Liver (tissue), 3 donors: ENCODE results near the gene MBP.

Source experiments
- GABPA ChIP-seq, 2 donors: IDR thresholded peaks in 1 of 2; conservative IDR thresholded peaks in 1 of 2; 2 replicates each; pipeline ENCODE4 v1.6.1; 2016; ENCODE audit warnings: antibody characterized with exemption in 2 of 2, mild to moderate bottlenecking in 1 of 2, moderate library complexity in 1 of 2
- HNF4A ChIP-seq, 2 donors: conservative IDR thresholded peaks; 2 replicates each; pipeline ENCODE4 v1.6.1; 2016; ENCODE audit warnings: antibody characterized with exemption in 2 of 2, mild to moderate bottlenecking in 2 of 2
- HNF4G ChIP-seq: IDR thresholded peaks from 2 replicates; pipeline ENCODE4 v1.6.1; 2016; ENCODE audit warnings: antibody characterized with exemption
- JUND ChIP-seq, 2 donors: IDR thresholded peaks; 2 replicates each; pipeline ENCODE4 v1.6.1; 2016; ENCODE audit warnings: antibody characterized with exemption in 2 of 2
- RAD21 ChIP-seq, 2 donors: IDR thresholded peaks; 2 replicates each; pipeline ENCODE4 v1.6.1; 2016; ENCODE audit warnings: antibody characterized with exemption in 2 of 2, mild to moderate bottlenecking in 2 of 2
- SP1 ChIP-seq: IDR thresholded peaks from 2 replicates; pipeline ENCODE4 v1.6.1; 2018; ENCODE audit warnings: antibody characterized with exemption, mild to moderate bottlenecking
- TAF1 ChIP-seq: conservative IDR thresholded peaks from 2 replicates; pipeline ENCODE4 v1.6.1; 2016; ENCODE audit warnings: antibody characterized with exemption, mild to moderate bottlenecking
- YY1 ChIP-seq: IDR thresholded peaks from 2 replicates; pipeline ENCODE4 v1.6.1; 2016; ENCODE audit warnings: antibody characterized with exemption, mild to moderate bottlenecking
- TF ChIP-seq, protein P1 (sequence below): fragments of 150-350 bp; IDR thresholded peaks from 2 replicates; pipeline ENCODE4 v1.5.1; 2017; ENCODE audit warnings: improper control_type of control experiment, low read depth, low read length; ENCODE audit not compliant: missing input control
- TF ChIP-seq, protein P2 (sequence below): IDR thresholded peaks from 2 replicates; pipeline ENCODE4 v1.6.1; 2016; ENCODE audit warnings: antibody characterized with exemption
- TF ChIP-seq, protein P3 (sequence below): IDR thresholded peaks from 2 replicates; pipeline ENCODE4 v1.6.1; 2016; ENCODE audit warnings: antibody characterized with exemption
- TF ChIP-seq, protein P4 (sequence below): IDR thresholded peaks from 2 replicates; pipeline ENCODE4 v1.6.1; 2016; ENCODE audit warnings: antibody characterized with exemption, mild to moderate bottlenecking
- donor health status: healthy.
- donor health status: healthy.

DNA sequence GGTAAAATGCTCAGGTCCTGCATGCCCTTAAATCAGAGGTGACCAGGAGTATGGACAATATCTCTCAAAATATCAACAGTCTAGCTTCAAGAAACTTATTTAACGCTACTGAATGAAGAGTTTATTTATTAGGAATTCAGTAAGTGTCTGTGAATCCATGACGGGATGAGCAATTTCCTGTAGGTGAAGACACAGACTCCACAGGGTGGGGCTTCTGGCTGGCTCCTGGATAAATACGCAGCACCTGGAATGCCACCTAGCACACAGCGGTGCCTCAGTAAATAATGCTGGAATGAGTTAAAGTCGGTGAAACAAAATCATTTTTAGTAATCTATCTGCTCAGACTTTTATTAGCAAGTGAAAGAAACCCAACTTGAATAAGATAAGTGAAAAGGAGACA is 29.4 kb upstream of the MBP start:
- TF ChIP-seq, protein P1, sequence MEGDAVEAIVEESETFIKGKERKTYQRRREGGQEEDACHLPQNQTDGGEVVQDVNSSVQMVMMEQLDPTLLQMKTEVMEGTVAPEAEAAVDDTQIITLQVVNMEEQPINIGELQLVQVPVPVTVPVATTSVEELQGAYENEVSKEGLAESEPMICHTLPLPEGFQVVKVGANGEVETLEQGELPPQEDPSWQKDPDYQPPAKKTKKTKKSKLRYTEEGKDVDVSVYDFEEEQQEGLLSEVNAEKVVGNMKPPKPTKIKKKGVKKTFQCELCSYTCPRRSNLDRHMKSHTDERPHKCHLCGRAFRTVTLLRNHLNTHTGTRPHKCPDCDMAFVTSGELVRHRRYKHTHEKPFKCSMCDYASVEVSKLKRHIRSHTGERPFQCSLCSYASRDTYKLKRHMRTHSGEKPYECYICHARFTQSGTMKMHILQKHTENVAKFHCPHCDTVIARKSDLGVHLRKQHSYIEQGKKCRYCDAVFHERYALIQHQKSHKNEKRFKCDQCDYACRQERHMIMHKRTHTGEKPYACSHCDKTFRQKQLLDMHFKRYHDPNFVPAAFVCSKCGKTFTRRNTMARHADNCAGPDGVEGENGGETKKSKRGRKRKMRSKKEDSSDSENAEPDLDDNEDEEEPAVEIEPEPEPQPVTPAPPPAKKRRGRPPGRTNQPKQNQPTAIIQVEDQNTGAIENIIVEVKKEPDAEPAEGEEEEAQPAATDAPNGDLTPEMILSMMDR = no peak
- TF ChIP-seq, protein P2, sequence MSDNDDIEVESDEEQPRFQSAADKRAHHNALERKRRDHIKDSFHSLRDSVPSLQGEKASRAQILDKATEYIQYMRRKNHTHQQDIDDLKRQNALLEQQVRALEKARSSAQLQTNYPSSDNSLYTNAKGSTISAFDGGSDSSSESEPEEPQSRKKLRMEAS = no peak
- no peak for TF ChIP-seq YY1
- no peak for TF ChIP-seq SP1
- no peak for TF ChIP-seq HNF4G
- TF ChIP-seq, protein P3, sequence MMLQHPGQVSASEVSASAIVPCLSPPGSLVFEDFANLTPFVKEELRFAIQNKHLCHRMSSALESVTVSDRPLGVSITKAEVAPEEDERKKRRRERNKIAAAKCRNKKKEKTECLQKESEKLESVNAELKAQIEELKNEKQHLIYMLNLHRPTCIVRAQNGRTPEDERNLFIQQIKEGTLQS = no peak
- TF ChIP-seq, protein P4, sequence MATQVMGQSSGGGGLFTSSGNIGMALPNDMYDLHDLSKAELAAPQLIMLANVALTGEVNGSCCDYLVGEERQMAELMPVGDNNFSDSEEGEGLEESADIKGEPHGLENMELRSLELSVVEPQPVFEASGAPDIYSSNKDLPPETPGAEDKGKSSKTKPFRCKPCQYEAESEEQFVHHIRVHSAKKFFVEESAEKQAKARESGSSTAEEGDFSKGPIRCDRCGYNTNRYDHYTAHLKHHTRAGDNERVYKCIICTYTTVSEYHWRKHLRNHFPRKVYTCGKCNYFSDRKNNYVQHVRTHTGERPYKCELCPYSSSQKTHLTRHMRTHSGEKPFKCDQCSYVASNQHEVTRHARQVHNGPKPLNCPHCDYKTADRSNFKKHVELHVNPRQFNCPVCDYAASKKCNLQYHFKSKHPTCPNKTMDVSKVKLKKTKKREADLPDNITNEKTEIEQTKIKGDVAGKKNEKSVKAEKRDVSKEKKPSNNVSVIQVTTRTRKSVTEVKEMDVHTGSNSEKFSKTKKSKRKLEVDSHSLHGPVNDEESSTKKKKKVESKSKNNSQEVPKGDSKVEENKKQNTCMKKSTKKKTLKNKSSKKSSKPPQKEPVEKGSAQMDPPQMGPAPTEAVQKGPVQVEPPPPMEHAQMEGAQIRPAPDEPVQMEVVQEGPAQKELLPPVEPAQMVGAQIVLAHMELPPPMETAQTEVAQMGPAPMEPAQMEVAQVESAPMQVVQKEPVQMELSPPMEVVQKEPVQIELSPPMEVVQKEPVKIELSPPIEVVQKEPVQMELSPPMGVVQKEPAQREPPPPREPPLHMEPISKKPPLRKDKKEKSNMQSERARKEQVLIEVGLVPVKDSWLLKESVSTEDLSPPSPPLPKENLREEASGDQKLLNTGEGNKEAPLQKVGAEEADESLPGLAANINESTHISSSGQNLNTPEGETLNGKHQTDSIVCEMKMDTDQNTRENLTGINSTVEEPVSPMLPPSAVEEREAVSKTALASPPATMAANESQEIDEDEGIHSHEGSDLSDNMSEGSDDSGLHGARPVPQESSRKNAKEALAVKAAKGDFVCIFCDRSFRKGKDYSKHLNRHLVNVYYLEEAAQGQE = no peak
- TF ChIP-seq JUND (IDR thresholded peaks at IDR 0.05) = no peak
- no peak for TF ChIP-seq TAF1
- TF ChIP-seq RAD21 (IDR thresholded peaks at IDR 0.05) = no peak
- TF ChIP-seq HNF4A (conservative IDR thresholded peaks at IDR 0.05) = no peak
- no peak for TF ChIP-seq GABPA (IDR thresholded peaks at IDR 0.05 in 1 of 2, conservative IDR thresholded peaks at IDR 0.05 in 1 of 2)
